MM.1S (cell line): ENCODE data around the gene DNAH6.

Source experiments
- CTCF ChIP-seq: fragments of 300-600 bp; sonication (generic); IDR thresholded peaks from 2 replicates; pipeline ENCODE4 v1.5.1; 2016; ENCODE audit warnings: antibody characterized with exemption, low read length, mixed read lengths
- EZH2 ChIP-seq: fragments of 300-600 bp; sonication (generic); optimal IDR thresholded peaks from 2 replicates; pipeline ENCODE3; 2017; ENCODE audit warnings: low read depth, mild to moderate bottlenecking, antibody characterized with exemption, low read length, mixed read lengths

GRCh38 chr2:84771251-84771650 lies 255.0 kb downstream of the DNAH6 start:
- TF ChIP-seq EZH2: no peak
- TF ChIP-seq CTCF: no peak
